AG04450 (cell line): Measurements from ENCODE around the gene IL15RA. TPM values are rescaled to one million over a fixed set of nuclear protein-coding genes. Genes with fewer than 3 reads are reported as not detected.

ENCODE experiments used
- CTCF ChIA-PET: fragments of 300-600, 350-600 bp; formaldehyde crosslinking; extraction: SDS; loops from one replicate; lab custom pipeline; 2022; ENCODE audit warnings: antibody characterized with exemption, inconsistent platforms; lab: Charles Lee
- POLR2A ChIA-PET: fragments of 350-600 bp; formaldehyde crosslinking; extraction: SDS; loops from one replicate; lab custom pipeline; 2021; ENCODE audit warnings: antibody characterized with exemption, inconsistent platforms; lab: Yijun Ruan, JAX
- DNase-seq: peaks from one replicate; pipeline ENCODE4 v3.0.0-alpha.2; 2011; ENCODE audit warnings: low read depth, low spot score
- H3K27ac ChIP-seq: one replicate; pipeline ENCODE4 v1.5.1; 2012; ENCODE audit warnings: low read depth, low read length, control low read depth
- H3K27me3 ChIP-seq: one replicate; pipeline ENCODE4 v1.6.0; 2012; ENCODE audit warnings: low read length; ENCODE audit not compliant: control insufficient read depth, insufficient read depth
- H3K4me3 ChIP-seq: 2 replicates; pipeline ENCODE4 v1.5.1; 2011; ENCODE audit warnings: mild to moderate bottlenecking, low read depth, low read length, control low read depth
- H3K9me3 ChIP-seq: 2 replicates; pipeline ENCODE4 v1.5.1; 2012; ENCODE audit warnings: low read length; ENCODE audit not compliant: control insufficient read depth, insufficient read depth
- CTCF ChIP-seq: IDR thresholded peaks from 2 replicates; pipeline ENCODE4 v1.5.1; 2011; ENCODE audit warnings: low read depth, low read length, control low read depth, inconsistent platforms
- polyA plus RNA-seq: library from polyadenylated mRNA; depleted of rRNA; stranded (reverse); fragments of >200 nt; gene quantifications from 2 replicates; pipeline ENCODE4 v1.2.3, GENCODE V29; 2011

The IL15RA gene
- polyA plus RNA-seq, 1 experiment: 3.5 TPM

GRCh38 chr10:5971886-5972285, 5.5 kb downstream of the IL15RA start:
- Histone ChIP-seq H3K4me3 (no peak overlapping the region), H3K27ac (no peak overlapping the region), H3K27me3 (no peaks in the 10 kb centered on the region), H3K9me3 (no peaks in the 10 kb centered on the region)
- TF ChIP-seq CTCF: no peak
- ChIA-PET POLR2A (no interaction called here), CTCF (interaction anchor here (0.8 to 1.5 kb wide), 2 partner anchors 114 to 430 kb away, joined by 3 to 4 read pairs; no protein-coding TSS in a partner anchor)
- no peak for DNase-seq

- POLR2A ChIA-PET: no interaction called here
- CTCF ChIA-PET: interaction anchor here (0.8 to 1.5 kb wide), 3 partner anchors 115 to 430 kb away, joined by 3 to 4 read pairs (median 4); no protein-coding TSS in a partner anchor
- Histone ChIP-seq H3K4me3 (no peak overlapping the region), H3K27ac (no peak overlapping the region), H3K9me3 (no peaks in the 10 kb centered on the region), H3K27me3 (no peaks in the 10 kb centered on the region)
- no peak for TF ChIP-seq CTCF
- no peak for DNase-seq
These were observed 6.0 kb downstream of the IL15RA start for GRCh38 chr10:5971315-5971832.

- CTCF ChIA-PET: interaction anchor here (0.8 to 1.5 kb wide), 2 partner anchors 116 to 117 kb away, joined by 4 read pairs; no protein-coding TSS in a partner anchor
- no peak overlapping the region for H3K4me3 ChIP-seq
- TF ChIP-seq CTCF: no peak
- POLR2A ChIA-PET: no interaction called here
- H3K27ac ChIP-seq: no peak overlapping the region
- no peak for DNase-seq
- H3K9me3 ChIP-seq: no peaks in the 10 kb centered on the region
- no peaks in the 10 kb centered on the region for H3K27me3 ChIP-seq
These were observed 6.8 kb downstream of the IL15RA start for GRCh38 chr10:5970527-5970926.

- Histone ChIP-seq H3K4me3 (no peak overlapping the region), H3K27me3 (no peaks in the 10 kb centered on the region), H3K9me3 (no peaks in the 10 kb centered on the region), H3K27ac (no peak overlapping the region)
- DNase-seq: no peak
- ChIA-PET CTCF (no interaction called here), POLR2A (no interaction called here)
- no peak for TF ChIP-seq CTCF
These were observed 7.3 kb downstream of the IL15RA start for GRCh38 chr10:5970066-5970465.

- TF ChIP-seq CTCF: no peak
- no peak overlapping the region for H3K27ac ChIP-seq
- ChIA-PET CTCF (no interaction called here), POLR2A (no interaction called here)
- no peak overlapping the region for H3K4me3 ChIP-seq
- no peaks in the 10 kb centered on the region for H3K9me3 ChIP-seq
- no peaks in the 10 kb centered on the region for H3K27me3 ChIP-seq
- DNase-seq: no peak
These were observed 8.5 kb downstream of the IL15RA start for GRCh38 chr10:5968681-5969453.
